IPS-18a (cell line): ENCODE results near the gene CHST9.
"Not testable (repeated sequence)": the region's sequence is repeated elsewhere in the genome, so short reads cannot be mapped to it uniquely, and the experiment has no call there.

ENCODE experiments used
- H3K27ac ChIP-seq: one replicate; pipeline ENCODE4 v1.5.1; 2013; ENCODE audit warnings: low read length
- H3K27me3 ChIP-seq: one replicate; pipeline ENCODE4 v1.6.1; 2013; ENCODE audit warnings: mild to moderate bottlenecking, low read length; ENCODE audit not compliant: control insufficient read depth, insufficient read depth
- H3K36me3 ChIP-seq: one replicate; pipeline ENCODE4 v1.6.1; 2013; ENCODE audit warnings: low read depth, low read length; ENCODE audit not compliant: control insufficient read depth
- H3K4me1 ChIP-seq: one replicate; pipeline ENCODE4 v1.6.1; 2013; ENCODE audit warnings: low read depth, low read length; ENCODE audit not compliant: control insufficient read depth
- H3K4me3 ChIP-seq: one replicate; pipeline ENCODE4 v1.5.1; 2013; ENCODE audit warnings: low read length
- H3K9ac ChIP-seq: one replicate; pipeline ENCODE4 v1.6.1; 2013; ENCODE audit warnings: mild to moderate bottlenecking, low read length, moderate library complexity
- H3K9me3 ChIP-seq: one replicate; pipeline ENCODE4 v1.6.1; 2013; ENCODE audit warnings: low read depth, low read length; ENCODE audit not compliant: control insufficient read depth

CHST9 gene

GRCh38 chr18:27185025-27185763 lies at the start of gene CHST9:
Gene CHST9, minus strand, starts transcription at chr18:27185308. Its CDS starts 42,499 bp downstream, at chr18:27142809.
- peaks cover 7% of the 10 kb centered on the region for H3K4me1 ChIP-seq
- H3K9me3 ChIP-seq = no peaks in the 10 kb centered on the region
- H3K4me3 ChIP-seq = peak within 1 kb of the TSS; percentile 76
- H3K27me3 ChIP-seq = peaks cover 31% of the 10 kb centered on the region
- no peak within 1 kb of the TSS for H3K27ac ChIP-seq
- no peaks in the 10 kb centered on the region for H3K36me3 ChIP-seq
- peak within 1 kb of the TSS; percentile 43 for H3K9ac ChIP-seq

- not testable (repeated sequence) for H3K27ac ChIP-seq
Measured at GRCh38 chr18:27232355-27232754, 47.2 kb upstream of the CHST9 start.

GRCh38 chr18:27231671-27232070 lies 46.6 kb upstream of the CHST9 start:
- not testable (repeated sequence) for H3K9ac ChIP-seq, H3K27ac ChIP-seq, H3K36me3 ChIP-seq, H3K27me3 ChIP-seq, H3K4me3 ChIP-seq, H3K9me3 ChIP-seq
- H3K4me1 ChIP-seq = peaks cover 20% of the 10 kb centered on the region

More at GRCh38 chr18:27232355-27232754, 47.2 kb upstream of the CHST9 start:
- H3K36me3 ChIP-seq, H3K4me3 ChIP-seq, H3K27me3 ChIP-seq, H3K9me3 ChIP-seq, H3K9ac ChIP-seq: not testable (repeated sequence)
- peaks cover 18% of the 10 kb centered on the region for H3K4me1 ChIP-seq

- Histone ChIP-seq H3K27ac (peak overlapping the region; percentile 73), H3K4me1 (peaks cover 20% of the 10 kb centered on the region)
- not testable (repeated sequence) for H3K27me3 ChIP-seq, H3K36me3 ChIP-seq, H3K9me3 ChIP-seq, H3K9ac ChIP-seq, H3K4me3 ChIP-seq
Measured at GRCh38 chr18:27231221-27231620, 46.1 kb upstream of the CHST9 start.

- Histone ChIP-seq H3K9me3 (no peaks in the 10 kb centered on the region), H3K27me3 (no peaks in the 10 kb centered on the region), H3K27ac (no peak overlapping the region), H3K4me3 (no peak overlapping the region), H3K36me3 (no peaks in the 10 kb centered on the region), H3K4me1 (peaks cover 26% of the 10 kb centered on the region), H3K9ac (no peak overlapping the region)
Measured at GRCh38 chr18:27227721-27228120, 42.6 kb upstream of the CHST9 start.

GRCh38 chr18:27226556-27227075 lies 41.5 kb upstream of the CHST9 start:
- Histone ChIP-seq H3K27me3 (no peaks in the 10 kb centered on the region), H3K27ac (no peak overlapping the region), H3K9me3 (no peaks in the 10 kb centered on the region), H3K4me1 (peaks cover 21% of the 10 kb centered on the region), H3K36me3 (no peaks in the 10 kb centered on the region), H3K4me3 (no peak overlapping the region), H3K9ac (no peak overlapping the region)

- Histone ChIP-seq H3K36me3 (no peaks in the 10 kb centered on the region), H3K9me3 (no peaks in the 10 kb centered on the region), H3K27me3 (no peaks in the 10 kb centered on the region), H3K4me3 (no peak overlapping the region), H3K4me1 (peaks cover 15% of the 10 kb centered on the region), H3K9ac (no peak overlapping the region), H3K27ac (no peak overlapping the region)
Measured at GRCh38 chr18:27225947-27226481, 40.9 kb upstream of the CHST9 start.

GRCh38 chr18:27223526-27224291 lies 38.6 kb upstream of the CHST9 start:
- H3K4me1 ChIP-seq = peaks cover 15% of the 10 kb centered on the region
- no peaks in the 10 kb centered on the region for H3K9me3 ChIP-seq
- H3K27me3 ChIP-seq = no peaks in the 10 kb centered on the region
- H3K9ac ChIP-seq = no peak overlapping the region
- H3K4me3 ChIP-seq = no peak overlapping the region
- no peak overlapping the region for H3K27ac ChIP-seq
- no peaks in the 10 kb centered on the region for H3K36me3 ChIP-seq

GRCh38 chr18:27214831-27215230 lies 29.7 kb upstream of the CHST9 start:
- no peak overlapping the region for H3K9ac ChIP-seq
- no peaks in the 10 kb centered on the region for H3K36me3 ChIP-seq
- H3K27me3 ChIP-seq = no peaks in the 10 kb centered on the region
- no peak overlapping the region for H3K4me3 ChIP-seq
- H3K27ac ChIP-seq = no peak overlapping the region
- no peaks in the 10 kb centered on the region for H3K4me1 ChIP-seq
- H3K9me3 ChIP-seq = no peaks in the 10 kb centered on the region

- no peaks in the 10 kb centered on the region for H3K36me3 ChIP-seq
- no peak overlapping the region for H3K27ac ChIP-seq
- no peaks in the 10 kb centered on the region for H3K4me1 ChIP-seq
- no peak overlapping the region for H3K4me3 ChIP-seq
- H3K9me3 ChIP-seq = no peaks in the 10 kb centered on the region
- H3K9ac ChIP-seq = no peak overlapping the region
- H3K27me3 ChIP-seq = no peaks in the 10 kb centered on the region
Measured at GRCh38 chr18:27213123-27213717, 28.1 kb upstream of the CHST9 start.

GRCh38 chr18:27211569-27211968 lies 26.5 kb upstream of the CHST9 start:
- Histone ChIP-seq H3K9me3 (no peaks in the 10 kb centered on the region), H3K36me3 (no peaks in the 10 kb centered on the region), H3K27ac (no peak overlapping the region)

More at GRCh38 chr18:27211569-27211968, 26.5 kb upstream of the CHST9 start:
- H3K4me3 ChIP-seq = no peak overlapping the region
- H3K27me3 ChIP-seq = no peaks in the 10 kb centered on the region
- no peaks in the 10 kb centered on the region for H3K4me1 ChIP-seq
- H3K9ac ChIP-seq = no peak overlapping the region
